Astrocyte (in vitro differentiated cells and primary cell): Measurements from ENCODE around the gene NCOA3. TPM values are rescaled to one million over a fixed set of nuclear protein-coding genes. Genes with fewer than 3 reads are reported as not detected.

ENCODE experiments used
- DNase-seq: peaks from one replicate; pipeline ENCODE4 v3.0.0-alpha.2; 2010; ENCODE audit warnings: low read depth
- FAIRE-seq: peaks from 2 replicates; lab custom pipeline; 2011; peaks lifted over from hg19 to GRCh38; lab: Jason Lieb, UNC
- H2AFZ ChIP-seq: 2 replicates; pipeline ENCODE4 v1.6.0; 2012; ENCODE audit warnings: low read depth, low read length, inconsistent platforms
- H3K27ac ChIP-seq: 2 replicates; pipeline ENCODE4 v1.5.1; 2011; ENCODE audit warnings: low read depth, low read length, inconsistent platforms
- H3K27me3 ChIP-seq: 2 replicates; pipeline ENCODE4 v1.6.0; 2011; ENCODE audit warnings: low read length, inconsistent platforms; ENCODE audit not compliant: insufficient read depth
- H3K36me3 ChIP-seq: 2 replicates; pipeline ENCODE4 v1.5.1; 2011; ENCODE audit warnings: low read length, inconsistent platforms; ENCODE audit not compliant: insufficient read depth
- H3K4me1 ChIP-seq: 2 replicates; pipeline ENCODE4 v1.5.1; 2011; ENCODE audit warnings: low read length, inconsistent platforms; ENCODE audit not compliant: insufficient read depth
- H3K4me2 ChIP-seq: 2 replicates; pipeline ENCODE4 v1.6.0; 2012; ENCODE audit warnings: low read length, inconsistent platforms
- H3K4me3 ChIP-seq: 2 replicates; pipeline ENCODE4 v1.5.1; 2011; ENCODE audit warnings: low read depth, mild to moderate bottlenecking, low read length, inconsistent platforms; ENCODE audit not compliant: insufficient read depth
- H3K79me2 ChIP-seq: 2 replicates; pipeline ENCODE4 v1.6.0; 2012; ENCODE audit warnings: mild to moderate bottlenecking, low read length, inconsistent platforms; ENCODE audit not compliant: insufficient read depth
- H3K9ac ChIP-seq: 2 replicates; pipeline ENCODE4 v1.6.0; 2012; ENCODE audit warnings: mild to moderate bottlenecking, low read length, inconsistent platforms
- H3K9me3 ChIP-seq: 2 replicates; pipeline ENCODE4 v1.5.1; 2012; ENCODE audit warnings: low read depth, mild to moderate bottlenecking, low read length, inconsistent platforms; ENCODE audit not compliant: insufficient read depth
- H4K20me1 ChIP-seq: 2 replicates; pipeline ENCODE4 v1.6.0; 2012; ENCODE audit warnings: low read length, inconsistent platforms; ENCODE audit not compliant: insufficient read depth
- H3K27ac Mint-ChIP-seq: one replicate; pipeline ENCODE4 v1.8.0; 2021; ENCODE audit warnings: mild to moderate bottlenecking, mixed read lengths; ENCODE audit not compliant: unreplicated experiment
- H3K27me3 Mint-ChIP-seq: one replicate; pipeline ENCODE4 v1.8.0; 2021; ENCODE audit warnings: low read depth, mixed read lengths; ENCODE audit not compliant: unreplicated experiment
- H3K36me3 Mint-ChIP-seq: one replicate; pipeline ENCODE4 v1.8.0; 2021; ENCODE audit warnings: low read depth, mixed read lengths; ENCODE audit not compliant: unreplicated experiment
- H3K4me1 Mint-ChIP-seq: one replicate; pipeline ENCODE4 v1.8.0; 2021; ENCODE audit warnings: low read depth, mixed read lengths; ENCODE audit not compliant: unreplicated experiment
- H3K4me3 Mint-ChIP-seq: one replicate; pipeline ENCODE4 v1.8.0; 2021; ENCODE audit warnings: mild to moderate bottlenecking, moderate library complexity, mixed read lengths; ENCODE audit not compliant: unreplicated experiment
- H3K9me3 Mint-ChIP-seq: one replicate; pipeline ENCODE4 v1.8.0; 2021; ENCODE audit warnings: mild to moderate bottlenecking, mixed read lengths; ENCODE audit not compliant: unreplicated experiment
- CTCF ChIP-seq: IDR thresholded peaks from 2 replicates; pipeline ENCODE4 v1.5.1; 2011; ENCODE audit warnings: low read depth, mild to moderate bottlenecking, inconsistent platforms, low read length, moderate library complexity; ENCODE audit not compliant: insufficient read depth
- EZH2 ChIP-seq: IDR thresholded peaks from 2 replicates; pipeline ENCODE4 v1.6.1; 2012; ENCODE audit warnings: mild to moderate bottlenecking, low read length, inconsistent platforms; ENCODE audit not compliant: insufficient read depth
- total RNA-seq: library from RNA; stranded (reverse); gene quantifications from 2 replicates; pipeline ENCODE4 v1.2.1, GENCODE V29; 2021

NCOA3 gene
- total RNA-seq, 1 donor from 2014 or later: 30.5 TPM

GRCh38 chr20:47704746-47705496 lies 203.2 kb downstream of the NCOA3 start:
- no peaks in the 10 kb centered on the region for H3K79me2 ChIP-seq
- no peaks in the 10 kb centered on the region for H3K9me3 ChIP-seq
- Mint-ChIP-seq H3K27me3 (no peaks in the 10 kb centered on the region), H3K9me3 (no peaks in the 10 kb centered on the region), H3K36me3 (peaks cover 10% of the 10 kb centered on the region), H3K27ac (peak overlapping the region; percentile 62), H3K4me3 (peak overlapping the region; percentile 40), H3K4me1 (peaks cover 25% of the 10 kb centered on the region)
- FAIRE-seq (no peak), DNase-seq (peak; percentile 42)
- H3K27ac ChIP-seq: no peak overlapping the region
- peak overlapping the region; percentile 5 for H2AFZ ChIP-seq
- no peaks in the 10 kb centered on the region for H3K27me3 ChIP-seq
- no peaks in the 10 kb centered on the region for H3K36me3 ChIP-seq
- no peaks in the 10 kb centered on the region for H4K20me1 ChIP-seq
- H3K4me3 ChIP-seq: no peak overlapping the region
- H3K9ac ChIP-seq: no peak overlapping the region
- H3K4me1 ChIP-seq: peaks cover 9% of the 10 kb centered on the region
- TF ChIP-seq EZH2 (no peak), CTCF (no peak)
- H3K4me2 ChIP-seq: peak overlapping the region; percentile 59

GRCh38 chr20:47705497-47705856 lies 203.8 kb downstream of the NCOA3 start:
- no peak for TF ChIP-seq CTCF
- TF ChIP-seq EZH2: no peak
- peaks cover 24% of the 10 kb centered on the region for H3K4me1 Mint-ChIP-seq
- Histone ChIP-seq H3K36me3 (no peaks in the 10 kb centered on the region), H3K4me1 (peaks cover 9% of the 10 kb centered on the region), H3K79me2 (no peaks in the 10 kb centered on the region), H3K27me3 (peaks cover 3% of the 10 kb centered on the region), H4K20me1 (no peaks in the 10 kb centered on the region), H2AFZ (no peak overlapping the region), H3K27ac (no peak overlapping the region), H3K4me2 (peak overlapping the region; percentile 59), H3K9ac (no peak overlapping the region), H3K9me3 (no peaks in the 10 kb centered on the region), H3K4me3 (no peak overlapping the region)
- no peak overlapping the region for H3K27ac Mint-ChIP-seq
- H3K27me3 Mint-ChIP-seq: no peaks in the 10 kb centered on the region
- peaks cover 10% of the 10 kb centered on the region for H3K36me3 Mint-ChIP-seq
- DNase-seq (no peak), FAIRE-seq (no peak)
- H3K4me3 Mint-ChIP-seq: no peak overlapping the region
- H3K9me3 Mint-ChIP-seq: no peaks in the 10 kb centered on the region

- H3K4me1 ChIP-seq: peaks cover 9% of the 10 kb centered on the region
- no peaks in the 10 kb centered on the region for H3K36me3 ChIP-seq
- Mint-ChIP-seq H3K27ac (no peak overlapping the region), H3K4me3 (no peak overlapping the region), H3K9me3 (no peaks in the 10 kb centered on the region), H3K27me3 (no peaks in the 10 kb centered on the region), H3K36me3 (peaks cover 7% of the 10 kb centered on the region), H3K4me1 (peaks cover 22% of the 10 kb centered on the region)
- DNase-seq (no peak), FAIRE-seq (no peak)
- H2AFZ ChIP-seq: no peak overlapping the region
- no peaks in the 10 kb centered on the region for H4K20me1 ChIP-seq
- H3K79me2 ChIP-seq: no peaks in the 10 kb centered on the region
- H3K9me3 ChIP-seq: no peaks in the 10 kb centered on the region
- TF ChIP-seq EZH2 (no peak), CTCF (no peak)
- H3K27ac ChIP-seq: no peak overlapping the region
- H3K9ac ChIP-seq: no peak overlapping the region
- no peak overlapping the region for H3K4me3 ChIP-seq
- peaks cover 3% of the 10 kb centered on the region for H3K27me3 ChIP-seq
- H3K4me2 ChIP-seq: no peak overlapping the region
Observed at GRCh38 chr20:47706345-47706744, 204.7 kb downstream of the NCOA3 start.
